HepG2 (cell line): Measurements from ENCODE around the gene PELI2. TPM values are rescaled to one million over a fixed set of nuclear protein-coding genes. Genes with fewer than 3 reads are reported as not detected.

Experiments used
- ELF4 ChIP-seq: sonication (generic); formaldehyde crosslinking; IDR thresholded peaks from 2 replicates; pipeline ENCODE4 v1.5.0; 2020; ENCODE audit warnings: missing genetic modification reagents, mild to moderate bottlenecking, moderate library complexity, borderline replicate concordance
- HMG20B ChIP-seq: conservative IDR thresholded peaks from 2 replicates; pipeline ENCODE4 v1.6.1; 2016; ENCODE audit warnings: missing genetic modification reagents, missing compliant biosample characterization
- HOXA9 ChIP-seq: sonication (generic); formaldehyde crosslinking; IDR thresholded peaks from 2 replicates; pipeline ENCODE4 v1.8.1; 2022; ENCODE audit warnings: missing genetic modification reagents, mild to moderate bottlenecking, moderate library complexity, borderline replicate concordance
- MED13 ChIP-seq: sonication (generic); formaldehyde crosslinking; IDR thresholded peaks from 2 replicates; pipeline ENCODE4 v1.5.0; 2020; ENCODE audit warnings: missing genetic modification reagents
- NR1H2 ChIP-seq: sonication (generic); formaldehyde crosslinking; IDR thresholded peaks from 2 replicates; pipeline ENCODE4 v1.8.1; 2022; ENCODE audit warnings: low read depth, missing genetic modification reagents, borderline replicate concordance
- NR3C1 ChIP-seq: sonication (generic); formaldehyde crosslinking; IDR thresholded peaks from 2 replicates; pipeline ENCODE4 v1.4.0; 2020; ENCODE audit warnings: missing genetic modification reagents
- SP4 ChIP-seq: sonication (generic); formaldehyde crosslinking; IDR thresholded peaks from 2 replicates; pipeline ENCODE4 v1.8.1; 2023; ENCODE audit warnings: mild to moderate bottlenecking, missing genetic modification reagents
- TAF15 ChIP-seq: fragments of 200-400 bp; formaldehyde crosslinking; IDR thresholded peaks from one replicate; pipeline ENCODE4 v1.6.1; 2018; ENCODE audit warnings: mild to moderate bottlenecking, low read depth, low read length; ENCODE audit not compliant: poor library complexity, severe bottlenecking
- THAP7 ChIP-seq: sonication (generic); formaldehyde crosslinking; IDR thresholded peaks from 2 replicates; pipeline ENCODE4 v1.8.1; 2023; ENCODE audit warnings: mild to moderate bottlenecking, missing genetic modification reagents
- YY1 ChIP-seq: IDR thresholded peaks from 2 replicates; pipeline ENCODE4 v1.6.1; 2011; ENCODE audit warnings: low read length, low read depth, moderate library complexity, mild to moderate bottlenecking; ENCODE audit not compliant: insufficient read depth, insufficient replicate concordance
- ZBTB4 ChIP-seq: sonication (generic); formaldehyde crosslinking; IDR thresholded peaks from 2 replicates; pipeline ENCODE4 v1.4.0; 2020; ENCODE audit warnings: missing genetic modification reagents, mild to moderate bottlenecking, borderline replicate concordance
- ZNF451 ChIP-seq: sonication (generic); formaldehyde crosslinking; IDR thresholded peaks from 2 replicates; pipeline ENCODE4 v1.5.0; 2020; ENCODE audit warnings: mild to moderate bottlenecking, missing genetic modification reagents
- ZNF530 ChIP-seq: sonication (generic); formaldehyde crosslinking; IDR thresholded peaks from 2 replicates; pipeline ENCODE4 v1.5.0; 2020; ENCODE audit warnings: low read depth, mild to moderate bottlenecking, missing genetic modification reagents
- ZNF652 ChIP-seq: IDR thresholded peaks from 2 replicates; pipeline ENCODE4 v1.6.1; 2016; ENCODE audit warnings: low read depth, borderline replicate concordance
- ZNF660 ChIP-seq: sonication (generic); formaldehyde crosslinking; IDR thresholded peaks from 2 replicates; pipeline ENCODE4 v1.5.1; 2020; ENCODE audit warnings: mild to moderate bottlenecking, low read depth, missing genetic modification reagents, borderline replicate concordance
- polyA plus RNA-seq, 8 experiments: library from polyadenylated mRNA; depleted of rRNA in 3 of 8; stranded (reverse) in 7 of 8; unstranded in 1 of 8; fragments of >200 nt; fragmentation: Illumina TruSeq in 4 of 8; extraction: Trizol in 4 of 8; gene quantifications; 2 replicates each; pipeline versions ENCODE4 v1.2.1 to v1.2.3, GENCODE V29; 2011 to 2016; ENCODE audit warnings: low read depth in 4 of 8, missing spikeins in 1 of 8, mixed read lengths in 1 of 8; ENCODE audit not compliant: insufficient read depth in 1 of 8
- total RNA-seq, 5 experiments: library from RNA; depleted of rRNA; stranded (reverse); fragments of >200 nt; fragmentation: Illumina TruSeq; extraction: Trizol; gene quantifications; 2 replicates each; pipeline ENCODE4 v1.2.3, GENCODE V29; 2016; ENCODE audit warnings: low read depth in 1 of 5
- TF ChIP-seq, protein P1 (sequence below): sonication (generic); formaldehyde crosslinking; IDR thresholded peaks from 2 replicates; pipeline ENCODE4 v1.5.1; 2020; ENCODE audit warnings: mild to moderate bottlenecking, missing genetic modification reagents, borderline replicate concordance

PELI2 gene
- total and polyA plus RNA-seq, 2 of the 13 experiments (the other 11 are each of a cell fraction or from before 2014, with no cell fraction given): 0.07 TPM; not detected in 1

DNA sequence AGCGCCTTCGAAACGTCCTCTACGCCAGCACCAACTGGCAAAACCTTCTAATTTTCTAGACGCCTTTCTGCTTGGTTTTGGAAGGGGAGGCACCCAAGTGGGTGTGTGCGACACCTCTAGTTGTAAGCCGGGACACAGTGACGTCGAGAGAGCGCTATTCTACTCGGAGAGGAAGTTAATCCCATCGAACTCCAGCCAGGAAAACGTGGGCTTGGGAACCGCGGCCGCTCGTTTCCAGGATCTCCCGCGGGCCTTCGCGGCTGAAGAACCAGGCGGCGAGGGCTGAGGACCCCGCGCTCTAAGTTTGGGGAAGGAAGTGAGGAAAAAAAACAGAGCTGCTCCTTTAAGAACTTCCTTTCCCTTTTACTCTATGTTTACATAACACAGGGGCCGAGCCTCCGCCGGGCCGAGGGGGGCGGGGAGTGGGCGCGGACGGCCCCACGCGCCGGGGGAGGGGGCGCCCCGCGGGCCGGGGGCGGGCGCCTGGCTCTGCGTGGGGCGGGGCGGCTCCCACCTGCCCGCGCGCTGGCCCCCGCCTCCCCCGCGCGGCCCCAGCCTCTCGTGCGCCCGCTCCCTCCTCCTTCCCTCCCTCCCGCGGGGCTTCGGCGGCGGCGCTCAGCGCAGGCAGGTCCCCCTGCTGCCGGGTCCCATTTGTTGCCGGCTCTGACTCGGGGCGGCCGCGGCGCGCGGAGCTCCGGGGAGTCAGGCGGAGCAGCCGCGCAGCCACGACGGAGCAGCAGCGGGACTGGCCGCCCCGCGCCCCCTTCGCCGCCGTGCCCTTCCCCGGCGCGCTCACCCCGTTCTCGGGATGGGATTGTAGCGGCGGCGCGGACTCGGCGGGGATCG is at the start of gene PELI2 (continued):
- TF ChIP-seq, protein P1, sequence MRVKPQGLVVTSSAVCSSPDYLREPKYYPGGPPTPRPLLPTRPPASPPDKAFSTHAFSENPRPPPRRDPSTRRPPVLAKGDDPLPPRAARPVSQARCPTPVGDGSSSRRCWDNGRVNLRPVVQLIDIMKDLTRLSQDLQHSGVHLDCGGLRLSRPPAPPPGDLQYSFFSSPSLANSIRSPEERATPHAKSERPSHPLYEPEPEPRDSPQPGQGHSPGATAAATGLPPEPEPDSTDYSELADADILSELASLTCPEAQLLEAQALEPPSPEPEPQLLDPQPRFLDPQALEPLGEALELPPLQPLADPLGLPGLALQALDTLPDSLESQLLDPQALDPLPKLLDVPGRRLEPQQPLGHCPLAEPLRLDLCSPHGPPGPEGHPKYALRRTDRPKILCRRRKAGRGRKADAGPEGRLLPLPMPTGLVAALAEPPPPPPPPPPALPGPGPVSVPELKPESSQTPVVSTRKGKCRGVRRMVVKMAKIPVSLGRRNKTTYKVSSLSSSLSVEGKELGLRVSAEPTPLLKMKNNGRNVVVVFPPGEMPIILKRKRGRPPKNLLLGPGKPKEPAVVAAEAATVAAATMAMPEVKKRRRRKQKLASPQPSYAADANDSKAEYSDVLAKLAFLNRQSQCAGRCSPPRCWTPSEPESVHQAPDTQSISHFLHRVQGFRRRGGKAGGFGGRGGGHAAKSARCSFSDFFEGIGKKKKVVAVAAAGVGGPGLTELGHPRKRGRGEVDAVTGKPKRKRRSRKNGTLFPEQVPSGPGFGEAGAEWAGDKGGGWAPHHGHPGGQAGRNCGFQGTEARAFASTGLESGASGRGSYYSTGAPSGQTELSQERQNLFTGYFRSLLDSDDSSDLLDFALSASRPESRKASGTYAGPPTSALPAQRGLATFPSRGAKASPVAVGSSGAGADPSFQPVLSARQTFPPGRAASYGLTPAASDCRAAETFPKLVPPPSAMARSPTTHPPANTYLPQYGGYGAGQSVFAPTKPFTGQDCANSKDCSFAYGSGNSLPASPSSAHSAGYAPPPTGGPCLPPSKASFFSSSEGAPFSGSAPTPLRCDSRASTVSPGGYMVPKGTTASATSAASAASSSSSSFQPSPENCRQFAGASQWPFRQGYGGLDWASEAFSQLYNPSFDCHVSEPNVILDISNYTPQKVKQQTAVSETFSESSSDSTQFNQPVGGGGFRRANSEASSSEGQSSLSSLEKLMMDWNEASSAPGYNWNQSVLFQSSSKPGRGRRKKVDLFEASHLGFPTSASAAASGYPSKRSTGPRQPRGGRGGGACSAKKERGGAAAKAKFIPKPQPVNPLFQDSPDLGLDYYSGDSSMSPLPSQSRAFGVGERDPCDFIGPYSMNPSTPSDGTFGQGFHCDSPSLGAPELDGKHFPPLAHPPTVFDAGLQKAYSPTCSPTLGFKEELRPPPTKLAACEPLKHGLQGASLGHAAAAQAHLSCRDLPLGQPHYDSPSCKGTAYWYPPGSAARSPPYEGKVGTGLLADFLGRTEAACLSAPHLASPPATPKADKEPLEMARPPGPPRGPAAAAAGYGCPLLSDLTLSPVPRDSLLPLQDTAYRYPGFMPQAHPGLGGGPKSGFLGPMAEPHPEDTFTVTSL (CRISPR knock-in tag): no peak
- no peak for TF ChIP-seq ZBTB4 (CRISPR knock-in tag)
- no peak for TF ChIP-seq ELF4 (CRISPR knock-in tag)
- no peak for TF ChIP-seq YY1
- TF ChIP-seq NR1H2 (CRISPR knock-in tag): no peak
- TF ChIP-seq HMG20B (CRISPR knock-in tag): no peak
- TF ChIP-seq ZNF451 (CRISPR knock-in tag): no peak
- no peak for TF ChIP-seq NR3C1
- TF ChIP-seq THAP7: no peak
- TF ChIP-seq ZNF652 (CRISPR knock-in tag): no peak
- TF ChIP-seq ZNF530: no peak
- TF ChIP-seq ZNF660 (CRISPR knock-in tag): no peak
- TF ChIP-seq HOXA9 (CRISPR knock-in tag): no peak
- TF ChIP-seq TAF15: no peak
- TF ChIP-seq SP4 (CRISPR knock-in tag): no peak
- TF ChIP-seq MED13 (CRISPR knock-in tag): no peak
